Pancreas (tissue), 10 donors: ENCODE measurements around the gene ZNF621. TPM values are rescaled to one million over a fixed set of nuclear protein-coding genes. Genes with fewer than 3 reads are reported as not detected.
A peak's percentile ranks its signal among the peaks of the same experiment; 100 is the strongest.

Experiments used
- ATAC-seq, 4 donors: fragments of 200-7000 bp; cut with Tn5 transposase; one replicate each; pipeline versions ENCODE4 v1.8.0 to v1.9.1; 2020; ENCODE audit warnings: mild to moderate bottlenecking in 4 of 4, moderate library complexity in 4 of 4
- DNase-seq, 6 donors: peaks; one replicate each; pipeline ENCODE4 v3.0.0-alpha.2; 2020
- FAIRE-seq: peaks from 2 replicates; lab custom pipeline; 2012; peaks lifted over from hg19 to GRCh38; lab: Jason Lieb, UNC
- H3K27ac ChIP-seq, 4 donors: fragments of 200-600 bp; sonication (generic); 1 replicate in 3 of 4; 2 replicates in 1 of 4; pipeline versions ENCODE4 v1.5.0 to v1.8.0; 2020
- H3K27me3 ChIP-seq, 4 donors: fragments of 200-600 bp; one replicate each; pipeline ENCODE4 v1.8.0; 2021
- H3K36me3 ChIP-seq, 3 donors: fragments of 200-600 bp; sonication (generic) in 1 of 3; one replicate each; pipeline versions ENCODE4 v1.5.0 to v1.8.0; 2020 to 2021
- H3K4me1 ChIP-seq, 3 donors: fragments of 200-600 bp; one replicate each; pipeline ENCODE4 v1.8.0; 2021
- H3K4me3 ChIP-seq, 4 donors: fragments of 200-600 bp; sonication (generic) in 2 of 4; one replicate each; pipeline versions ENCODE4 v1.5.0 to v1.8.0; 2020 to 2021
- H3K9me3 ChIP-seq, 4 donors: fragments of 200-600 bp; one replicate each; pipeline ENCODE4 v1.8.0; 2021
- WGBS, 2 donors: extraction: QIAGEN DNeasy Blood & Tissue Kit; methylation state at CpG; one replicate each; pipeline ENCODE4 v1.1.7; 2013; 5-methylcytosine and 5-hydroxymethylcytosine counted together
- intact Hi-C, 3 donors: fragments of 100-400 bp; cut with DNase I; formaldehyde crosslinking; loops; one replicate each; pipeline versions ENCODE4 v1.11.1 to v1.14.2; 2022
- polyA plus RNA-seq, 2 donors: library from polyadenylated mRNA; stranded (reverse); fragments of 200-250 nt; gene quantifications; one replicate each; pipeline ENCODE4 v1.2.3, GENCODE V29; 2013
- total RNA-seq, 6 donors: library from RNA; stranded (reverse); fragmentation: NEBNext Ultra II Directional in 4 of 6; extraction: Animal tissue kit (Norgen Biotek cat#: 25700) in 4 of 6; gene quantifications; one replicate each; pipeline versions ENCODE4 v1.2.1 to v1.2.4, GENCODE V29; 2021 to 2023
- TF ChIP-seq, protein P1 (sequence below), 4 donors: fragments of 200-600 bp; sonication (generic) in 3 of 4; IDR thresholded peaks; one replicate each; pipeline versions ENCODE4 v1.5.0 to v1.8.0; 2021; ENCODE audit warnings: antibody characterized with exemption in 4 of 4
- donor health status: healthy with polysubstance abuse.
- donor health status: DM: no; HTN: no; CAD: no; lungs with moderate emphysema.
- donor health status: DM: no; HTN: no; CAD: no.
- donor health status: control.
- donor health status: control.
- donor health status: Bipolar disorder and iron deficiency.
- donor health status: DM: yes; HTN: yes; CAD: no.
- donor health status: DM: no; HTN: no; CAD: no.
- donor health status: DM: no; HTN: no; CAD: no.
- donor health status: DM: yes; HTN: yes; CAD: no.

ZNF621 gene
- total and polyA plus RNA-seq, 8 donors = 5.4 to 14.2 (median 9.1) TPM

DNA sequence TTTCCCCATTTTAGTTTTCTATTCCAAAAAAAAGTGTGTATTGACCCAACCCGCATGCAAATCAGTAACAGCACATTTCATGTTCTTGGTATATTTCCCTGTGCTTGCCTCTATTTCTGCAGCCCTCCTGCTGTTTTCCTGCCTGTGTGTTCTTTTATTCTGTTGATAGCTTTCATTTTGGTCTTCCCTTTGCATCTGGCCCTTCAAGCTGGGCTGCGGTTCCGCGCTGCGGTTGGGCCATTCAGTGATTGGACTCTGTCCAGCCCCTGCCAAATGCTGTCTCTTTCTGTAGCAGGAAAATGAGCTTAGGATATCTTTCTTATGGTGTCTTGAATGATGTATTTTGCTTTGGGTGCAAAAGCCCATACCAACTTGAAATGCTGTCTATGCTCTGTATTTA is 49.9 kb downstream of the ZNF621 start:
- 88 to 89% methylated on average over 5 of the region's 5 CpGs for WGBS, 2 donors
- ATAC-seq (no peak), DNase-seq (no peak)

DNA sequence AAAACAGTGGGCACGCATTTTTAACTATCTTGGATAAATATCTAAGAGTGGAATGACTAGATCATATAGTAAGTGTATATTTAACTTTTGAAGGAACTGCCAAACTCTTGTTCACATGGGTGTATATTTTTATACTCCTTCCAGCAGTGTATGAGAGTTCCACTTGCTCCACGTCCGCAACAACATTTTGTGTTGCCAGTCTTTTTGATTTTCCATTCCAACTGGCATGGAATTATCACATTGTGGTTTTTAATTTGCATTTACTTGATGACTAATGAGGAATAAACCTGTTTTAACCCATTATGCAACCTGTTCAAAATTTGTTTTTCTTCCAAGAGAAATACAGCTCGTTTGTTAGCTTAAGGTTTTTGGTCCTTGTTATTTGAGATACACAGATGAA is 51.6 kb downstream of the ZNF621 start:
- 72 to 78% methylated on average over 4 of the region's 4 CpGs for WGBS, 2 donors
- no peak overlapping the region for H3K4me3 ChIP-seq
- no peaks in the 10 kb centered on the region for H3K36me3 ChIP-seq
- intact Hi-C loops = loop anchor here in 1 of 3 donors (5.0 kb wide), 1 partner anchor 1306 kb away; no protein-coding TSS in a partner anchor
- H3K27ac ChIP-seq = no peak overlapping the region
- ATAC-seq (no peak), FAIRE-seq (no peak), DNase-seq (no peak)
- no peaks in the 10 kb centered on the region for H3K27me3 ChIP-seq
- H3K9me3 ChIP-seq = no peaks in the 10 kb centered on the region
- no peaks in the 10 kb centered on the region for H3K4me1 ChIP-seq
- TF ChIP-seq, protein P1, sequence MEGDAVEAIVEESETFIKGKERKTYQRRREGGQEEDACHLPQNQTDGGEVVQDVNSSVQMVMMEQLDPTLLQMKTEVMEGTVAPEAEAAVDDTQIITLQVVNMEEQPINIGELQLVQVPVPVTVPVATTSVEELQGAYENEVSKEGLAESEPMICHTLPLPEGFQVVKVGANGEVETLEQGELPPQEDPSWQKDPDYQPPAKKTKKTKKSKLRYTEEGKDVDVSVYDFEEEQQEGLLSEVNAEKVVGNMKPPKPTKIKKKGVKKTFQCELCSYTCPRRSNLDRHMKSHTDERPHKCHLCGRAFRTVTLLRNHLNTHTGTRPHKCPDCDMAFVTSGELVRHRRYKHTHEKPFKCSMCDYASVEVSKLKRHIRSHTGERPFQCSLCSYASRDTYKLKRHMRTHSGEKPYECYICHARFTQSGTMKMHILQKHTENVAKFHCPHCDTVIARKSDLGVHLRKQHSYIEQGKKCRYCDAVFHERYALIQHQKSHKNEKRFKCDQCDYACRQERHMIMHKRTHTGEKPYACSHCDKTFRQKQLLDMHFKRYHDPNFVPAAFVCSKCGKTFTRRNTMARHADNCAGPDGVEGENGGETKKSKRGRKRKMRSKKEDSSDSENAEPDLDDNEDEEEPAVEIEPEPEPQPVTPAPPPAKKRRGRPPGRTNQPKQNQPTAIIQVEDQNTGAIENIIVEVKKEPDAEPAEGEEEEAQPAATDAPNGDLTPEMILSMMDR (IDR thresholded peaks at IDR 0.05) = no peak

More for the DNA sequence above, 49.9 kb downstream of the ZNF621 start:
- Histone ChIP-seq H3K27ac (no peak overlapping the region), H3K27me3 (no peaks in the 10 kb centered on the region), H3K4me3 (no peak overlapping the region), H3K36me3 (no peaks in the 10 kb centered on the region), H3K4me1 (no peaks in the 10 kb centered on the region), H3K9me3 (no peaks in the 10 kb centered on the region)
- FAIRE-seq = no peak
- intact Hi-C loops = loop anchor here in 1 of 3 donors (5.0 kb wide), 1 partner anchor 1308 kb away; no protein-coding TSS in a partner anchor
- TF ChIP-seq, protein P1 (IDR thresholded peaks at IDR 0.05) = no peak

DNA sequence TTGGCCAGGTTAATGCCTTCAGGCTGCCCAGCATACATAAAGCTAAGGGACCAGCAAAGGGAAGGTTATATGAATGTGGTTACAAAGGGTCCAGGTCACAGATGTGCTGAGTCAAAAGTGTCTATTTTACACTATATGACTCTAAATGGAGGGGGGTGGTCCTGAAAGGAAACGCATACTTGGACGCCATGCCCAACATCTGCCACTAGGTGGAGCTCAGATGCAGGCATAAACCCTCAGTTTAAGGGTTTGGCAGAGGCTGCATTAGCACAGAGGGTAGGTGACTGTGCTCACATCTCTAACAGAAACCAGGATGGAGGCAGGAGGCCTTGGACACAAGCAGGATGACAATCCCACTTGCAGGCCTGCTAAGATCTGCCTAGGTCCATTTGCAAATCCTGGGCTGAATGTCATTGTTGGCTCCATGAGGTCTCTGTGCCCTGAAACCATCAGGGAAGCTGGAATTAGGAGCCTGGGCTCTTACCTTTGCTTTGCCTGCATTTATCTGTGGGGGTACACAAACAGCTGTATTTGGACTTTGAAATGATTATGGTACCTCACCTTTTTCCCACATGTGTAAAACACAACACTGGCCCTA is 55.8 kb downstream of the ZNF621 start:
- ATAC-seq (peak; percentile 58 to 79 (median 76)), DNase-seq (peak in 5 of 6 donors; percentile 22 to 74 (median 49)), FAIRE-seq (no peak)
- TF ChIP-seq, protein P1 (IDR thresholded peaks at IDR 0.05) = peak; percentile 83 to 93 (median 92)
- intact Hi-C loops = loop anchor here in 2 of 3 donors (5.0 kb wide), 2 partner anchors 1292 to 1302 kb away; no protein-coding TSS in a partner anchor
- H3K4me3 ChIP-seq = no peak overlapping the region
- no peaks in the 10 kb centered on the region for H3K36me3 ChIP-seq
- no peak overlapping the region for H3K27ac ChIP-seq
- no peaks in the 10 kb centered on the region for H3K4me1 ChIP-seq
- no peaks in the 10 kb centered on the region for H3K9me3 ChIP-seq
- WGBS, 2 donors = 0 to 2% methylated on average over 2 of the region's 2 CpGs
- H3K27me3 ChIP-seq = no peaks in the 10 kb centered on the region

DNA sequence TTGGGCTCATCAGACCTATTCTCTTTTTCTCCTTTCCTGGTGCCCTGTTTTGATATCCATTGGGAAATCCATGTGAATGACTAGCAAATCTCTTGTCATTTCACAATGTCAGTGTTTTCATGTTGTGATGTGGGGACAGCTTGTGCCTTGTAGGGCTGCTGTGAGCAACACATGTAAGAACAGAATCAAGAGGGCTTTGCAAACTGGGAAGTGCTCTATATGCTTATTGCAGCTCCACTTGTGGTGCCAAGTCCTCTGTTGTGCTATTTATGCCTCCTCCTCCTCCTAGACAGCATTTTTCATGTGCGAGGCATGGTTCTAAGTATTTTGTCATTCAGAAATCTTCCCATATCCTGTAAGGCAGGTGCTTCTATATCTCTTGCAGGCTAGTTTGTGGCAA is 56.4 kb downstream of the ZNF621 start:
- Histone ChIP-seq H3K36me3 (no peaks in the 10 kb centered on the region), H3K27ac (no peak overlapping the region), H3K4me1 (no peaks in the 10 kb centered on the region), H3K27me3 (no peaks in the 10 kb centered on the region), H3K9me3 (no peaks in the 10 kb centered on the region), H3K4me3 (no peak overlapping the region)
- no peak for DNase-seq
- TF ChIP-seq, protein P1 (IDR thresholded peaks at IDR 0.05) = no peak
- no peak for FAIRE-seq
- ATAC-seq = no peak
- intact Hi-C loops = loop anchor here in 2 of 3 donors (5.0 kb wide), 2 partner anchors 1291 to 1301 kb away; no protein-coding TSS in a partner anchor
- 95 to 100% methylated on average over 1 of the region's 1 CpG for WGBS, 2 donors
